HG03066 (cell line): ENCODE results near the gene LOXL4.

Source experiments
- ATAC-seq: cut with Tn5 transposase; IDR thresholded peaks from one replicate; pipeline ENCODE4 v1.9.1; 2021; ENCODE audit warnings: low read depth; ENCODE audit not compliant: unreplicated experiment

The LOXL4 gene

DNA sequence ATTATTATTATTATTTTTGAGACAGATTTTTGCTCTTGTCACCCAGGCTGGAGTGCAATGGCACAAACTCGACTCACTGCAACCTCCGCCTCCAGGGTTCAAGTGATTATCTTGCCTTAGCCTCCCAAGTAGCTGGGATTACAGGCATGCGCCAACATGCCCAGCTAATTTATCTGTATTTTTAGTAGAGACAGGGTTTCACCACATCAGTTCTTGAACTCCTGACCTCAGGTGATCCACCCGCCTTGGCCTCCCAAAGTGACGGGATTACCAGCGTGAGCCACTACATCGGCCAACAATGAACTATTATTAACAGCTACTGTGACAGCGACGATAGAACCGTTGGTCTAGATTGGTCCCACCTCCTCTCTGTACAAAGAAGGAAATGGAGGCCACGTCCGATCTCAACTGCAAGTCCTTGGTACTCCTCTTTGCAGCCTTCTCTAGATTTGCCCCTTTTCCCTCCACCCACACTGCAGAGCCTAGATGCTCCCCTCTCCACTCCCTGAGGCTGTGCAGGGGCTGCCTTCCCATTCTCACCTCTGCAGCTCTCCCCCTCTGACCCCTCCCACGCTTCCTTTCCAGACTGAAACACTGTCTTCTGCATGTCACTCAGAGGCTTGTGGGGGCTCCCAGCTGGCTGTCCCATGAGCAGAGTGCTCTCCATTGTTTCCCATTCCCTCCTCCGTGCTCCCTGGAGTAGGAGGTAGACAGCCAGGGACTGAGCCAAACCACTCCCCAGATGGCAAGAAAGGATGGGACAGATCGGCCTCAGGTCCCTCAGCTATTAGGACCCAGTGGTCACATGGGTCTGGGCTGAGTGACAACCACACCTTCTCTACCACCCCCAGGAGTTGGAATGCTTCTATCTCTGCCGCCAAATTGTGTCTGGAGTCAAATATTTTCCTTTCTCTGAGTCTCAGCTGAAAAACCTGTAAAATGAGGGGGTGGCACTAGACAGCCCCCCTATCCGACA is 2.3 kb downstream of the LOXL4 start:
- ATAC-seq: no peak

DNA sequence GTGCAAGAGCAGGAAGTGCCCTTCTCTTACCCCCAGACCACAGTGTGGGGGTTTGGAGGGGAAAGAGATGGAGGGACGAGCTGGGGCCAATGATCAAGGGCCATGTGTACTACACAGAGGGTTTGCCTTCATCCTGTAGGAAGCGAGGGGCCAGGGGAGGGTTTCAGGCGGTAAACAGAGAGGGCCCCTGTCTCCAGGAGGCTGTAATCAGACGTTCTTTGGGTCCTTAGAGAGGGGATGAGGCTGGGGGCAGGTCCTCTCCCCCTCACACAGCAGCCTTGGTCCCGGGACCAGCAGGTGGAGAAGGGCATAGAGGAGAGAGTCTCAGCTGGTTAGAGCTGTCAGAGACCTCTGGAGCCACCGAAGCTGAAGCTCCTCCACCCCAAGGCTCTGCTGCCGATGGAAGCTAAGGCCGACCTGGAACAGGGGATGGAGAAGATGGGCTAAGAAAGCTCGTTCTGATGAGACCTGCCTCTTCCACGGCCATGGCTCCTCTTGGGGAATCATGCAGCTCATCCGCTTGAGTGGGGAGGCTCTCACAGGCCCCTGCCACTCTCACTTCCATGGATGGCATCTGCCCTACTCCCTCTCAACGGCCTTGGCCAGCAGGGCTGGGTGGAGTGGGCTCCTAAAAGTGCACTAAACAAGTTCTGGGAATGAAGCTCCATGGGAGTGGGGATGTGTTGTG is 3.5 kb downstream of the LOXL4 start:
- ATAC-seq: no peak

DNA sequence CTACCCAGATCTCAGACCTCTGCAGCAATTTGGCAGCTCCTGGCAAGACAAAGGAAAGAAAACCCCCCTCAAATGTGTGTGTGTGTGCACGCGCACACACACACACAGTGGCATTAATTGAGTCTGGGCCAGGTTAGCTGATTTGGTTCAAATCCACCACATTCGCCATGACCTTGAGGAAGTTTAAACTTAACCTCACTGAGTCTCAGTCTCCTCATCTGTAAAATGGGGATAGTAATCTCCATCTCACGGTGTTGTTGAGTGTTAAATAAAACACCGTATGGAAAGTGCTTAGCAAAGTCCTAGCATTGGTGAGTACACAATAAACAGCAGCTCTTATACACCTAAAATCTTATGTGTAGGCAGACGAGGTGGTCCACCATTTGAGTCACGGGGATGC is 4.9 kb downstream of the LOXL4 start:
- ATAC-seq: no peak

DNA sequence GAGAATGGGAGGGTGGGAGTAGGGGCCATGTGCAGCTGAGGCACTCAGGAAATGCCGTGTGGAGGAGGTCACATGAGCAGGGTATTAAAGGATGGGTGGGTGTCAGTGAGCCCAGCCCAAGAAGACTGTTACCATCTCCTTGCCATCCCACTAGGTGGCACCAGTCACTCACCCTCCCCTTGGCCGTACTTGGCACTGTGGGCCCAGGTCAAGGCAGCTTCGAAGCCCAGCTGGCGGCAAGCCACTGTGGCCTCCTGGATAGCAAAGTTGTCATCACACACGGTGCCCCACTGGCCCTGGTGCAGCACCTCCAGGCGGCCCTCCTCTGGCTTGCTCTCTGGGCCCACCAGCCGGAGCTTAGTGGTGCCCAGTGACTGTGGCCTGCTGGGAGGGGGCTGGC is 5.4 kb downstream of the LOXL4 start:
- ATAC-seq: no peak

DNA sequence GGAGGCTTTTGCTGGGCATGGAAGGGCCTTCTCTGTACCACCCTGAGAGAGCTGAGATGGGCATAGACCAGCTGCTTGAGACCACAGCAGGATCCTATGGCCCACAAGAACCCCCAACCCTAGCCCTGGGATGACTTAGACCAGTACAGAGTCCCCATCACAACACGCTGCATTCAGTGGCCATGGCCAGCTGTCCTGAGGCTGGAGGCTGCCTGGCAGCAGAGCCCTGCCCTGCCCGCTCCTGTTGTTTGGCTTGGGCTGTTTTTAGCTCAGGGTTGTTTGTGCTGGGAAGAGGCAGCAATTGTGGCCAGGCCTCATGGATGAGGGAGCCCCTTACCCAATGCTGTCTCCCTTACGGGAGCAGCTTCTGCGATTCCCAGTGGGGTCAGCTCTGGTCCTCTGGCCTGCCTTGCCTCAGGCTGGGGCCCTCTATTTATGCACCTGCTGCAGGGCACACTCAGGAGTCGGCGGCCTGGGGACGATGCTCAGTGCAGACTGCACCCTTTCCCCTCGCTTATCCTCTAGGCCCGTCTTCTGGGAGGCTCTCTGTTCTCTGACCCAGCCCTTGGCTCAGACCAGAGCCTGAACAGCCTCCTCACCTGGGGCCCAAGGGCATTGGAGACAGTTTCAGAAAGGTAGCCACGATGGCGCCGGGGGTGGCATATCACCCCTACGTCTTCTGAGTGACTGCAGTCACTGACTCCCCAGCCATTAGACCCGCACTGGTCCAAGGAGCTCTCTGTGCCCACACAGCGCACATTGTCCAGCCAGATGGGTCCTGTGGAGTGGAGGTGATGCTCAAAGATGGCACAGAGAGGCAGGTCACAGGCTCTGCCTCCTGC is 6.3 kb downstream of the LOXL4 start:
- no peak for ATAC-seq

DNA sequence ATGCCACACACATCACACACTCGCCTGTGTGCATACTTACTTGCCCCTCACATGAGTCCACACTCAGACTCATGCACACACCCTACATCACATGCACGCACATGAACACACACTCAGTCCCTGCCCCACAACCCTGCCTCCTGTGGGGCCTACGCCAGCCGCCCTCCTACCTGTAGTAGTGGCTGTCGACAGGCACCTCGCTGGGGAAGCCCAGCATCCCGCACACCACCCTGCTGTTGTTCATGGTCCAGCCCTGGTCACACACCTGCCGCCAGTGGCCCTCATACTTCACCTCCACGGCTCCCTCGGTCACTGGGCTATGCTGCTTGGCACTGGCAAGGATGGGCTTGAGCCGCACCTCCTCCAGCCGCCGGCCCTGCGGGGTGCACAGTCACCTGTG is 7.2 kb downstream of the LOXL4 start:
- ATAC-seq: no peak

DNA sequence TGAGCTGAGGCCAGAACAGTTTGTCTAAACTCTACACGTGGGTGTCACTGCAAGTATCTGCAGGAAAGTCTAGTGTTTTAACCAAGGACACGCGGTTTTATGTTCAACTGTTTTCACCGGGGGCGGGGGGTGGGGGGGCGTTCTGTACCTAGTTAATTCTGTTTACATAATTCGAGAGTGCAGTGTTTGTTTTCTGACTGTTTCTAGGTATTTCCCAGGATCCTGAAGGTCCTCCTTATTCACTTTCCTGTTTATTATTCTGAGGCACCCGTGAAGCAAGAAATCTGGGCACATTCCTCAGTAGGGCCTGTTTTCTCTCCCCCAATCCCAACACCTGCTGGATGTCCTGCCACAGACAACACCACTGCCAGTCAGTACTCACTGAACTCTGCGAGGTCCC is 7.6 kb downstream of the LOXL4 start:
- no peak for ATAC-seq

DNA sequence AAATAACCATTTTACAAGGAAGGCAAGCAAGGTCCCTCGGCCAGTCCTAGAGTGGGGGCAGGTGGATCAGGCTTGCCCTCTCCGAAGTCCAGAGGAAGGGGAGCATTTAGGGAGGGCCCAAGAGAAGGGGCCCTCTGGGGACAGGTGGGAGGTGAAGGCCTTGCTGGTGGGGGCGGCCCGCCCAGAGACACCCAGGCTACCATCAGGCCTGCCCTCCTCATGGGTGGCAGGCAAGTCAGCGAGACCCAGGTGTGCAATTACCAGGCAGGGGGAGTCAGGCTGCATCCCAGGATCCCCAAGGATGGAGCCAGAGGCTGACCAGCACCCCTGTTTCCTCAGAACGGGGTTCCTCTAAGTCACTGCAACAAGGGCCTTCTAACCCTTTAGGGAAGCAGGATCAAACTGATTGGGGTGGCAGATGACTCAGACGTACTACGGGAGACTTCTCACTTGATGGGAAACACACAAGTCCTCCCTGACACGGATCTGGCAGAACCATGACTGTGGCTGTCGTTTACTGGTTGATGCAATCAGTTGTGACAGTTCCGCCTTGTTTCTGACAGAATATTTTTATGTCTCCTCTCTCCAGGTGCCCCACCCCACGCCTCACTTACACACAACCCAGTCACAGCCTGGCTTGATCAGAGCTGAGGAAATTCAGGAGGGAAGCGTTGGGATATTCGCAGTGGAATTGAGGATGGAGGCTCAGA is 8.2 kb downstream of the LOXL4 start:
- ATAC-seq: no peak

DNA sequence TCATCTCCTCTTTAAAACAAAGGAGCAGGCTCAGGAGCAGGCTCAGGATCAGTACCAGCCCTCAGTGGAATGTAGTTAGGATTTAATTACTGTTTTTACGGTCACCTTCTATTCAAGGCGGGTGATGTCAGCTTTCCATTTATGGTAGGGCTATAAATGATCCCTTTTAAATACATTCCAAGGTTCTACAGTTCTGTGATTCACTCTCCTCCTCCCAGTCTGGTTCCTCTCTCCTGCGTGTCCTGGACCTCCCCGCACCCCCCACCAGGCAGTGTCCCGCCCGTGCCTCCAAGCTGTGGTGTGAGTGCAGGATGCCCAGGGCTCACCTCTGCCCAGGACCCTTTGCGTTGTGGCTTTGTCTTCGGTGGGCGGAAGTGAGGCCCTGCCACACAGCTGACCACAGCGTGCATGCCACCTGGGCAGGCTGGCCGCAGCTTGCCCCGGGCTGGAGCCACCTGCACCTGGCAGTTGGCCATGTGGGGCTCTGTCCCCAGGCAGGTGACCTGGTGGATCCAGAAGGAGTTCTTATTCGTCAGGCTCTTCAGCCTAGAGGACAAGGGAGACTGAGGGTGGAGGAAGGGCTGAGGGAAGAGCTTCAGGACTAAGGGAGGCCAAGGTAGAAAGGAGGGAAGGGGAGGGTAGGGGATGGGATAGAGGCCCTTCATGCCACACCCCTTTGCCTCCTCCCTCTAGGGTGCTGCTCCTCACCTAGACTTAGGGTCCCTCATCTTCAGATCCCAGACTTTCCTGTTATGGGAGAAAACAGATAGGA is 9.1 kb downstream of the LOXL4 start:
- no peak for ATAC-seq

DNA sequence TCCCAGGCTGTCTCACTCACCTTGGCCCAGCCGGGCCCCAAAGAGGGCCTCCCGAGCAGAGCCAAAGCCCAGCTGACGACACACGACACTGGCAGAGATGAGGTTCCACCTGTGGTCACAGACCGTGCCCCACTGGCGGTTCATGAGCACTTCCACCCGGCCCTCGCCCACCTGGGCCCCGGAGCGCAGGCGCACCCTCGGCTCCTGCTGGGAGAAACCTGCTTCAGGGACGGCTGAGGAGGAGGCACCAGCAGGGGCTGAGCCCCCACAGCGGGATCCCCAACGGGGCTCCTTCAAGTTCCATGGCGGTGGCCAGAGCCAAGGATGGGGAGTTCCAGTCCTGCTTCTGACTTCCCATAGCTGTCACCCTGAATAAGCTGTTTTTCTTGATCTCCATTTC is 10.0 kb downstream of the LOXL4 start:
- no peak for ATAC-seq

DNA sequence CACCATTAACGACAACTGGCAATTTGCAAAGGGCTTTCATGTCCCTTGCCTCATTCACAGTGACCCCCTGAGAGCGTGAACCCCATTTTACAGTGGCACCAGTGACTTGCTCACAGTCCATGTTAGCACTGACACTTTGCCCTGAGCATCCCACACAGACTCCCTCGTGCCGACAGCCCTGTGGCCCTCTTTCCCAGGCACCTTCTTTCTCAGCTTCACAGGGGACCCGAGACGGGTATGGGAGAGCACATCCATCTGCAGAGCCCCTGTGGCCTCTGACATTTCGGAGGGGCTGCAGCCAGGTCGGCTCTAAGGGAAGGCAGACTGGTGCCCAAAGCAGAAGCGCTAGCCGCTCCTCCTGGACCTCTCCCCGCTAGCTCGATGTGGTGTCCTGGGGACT is 10.8 kb downstream of the LOXL4 start:
- ATAC-seq: no peak

DNA sequence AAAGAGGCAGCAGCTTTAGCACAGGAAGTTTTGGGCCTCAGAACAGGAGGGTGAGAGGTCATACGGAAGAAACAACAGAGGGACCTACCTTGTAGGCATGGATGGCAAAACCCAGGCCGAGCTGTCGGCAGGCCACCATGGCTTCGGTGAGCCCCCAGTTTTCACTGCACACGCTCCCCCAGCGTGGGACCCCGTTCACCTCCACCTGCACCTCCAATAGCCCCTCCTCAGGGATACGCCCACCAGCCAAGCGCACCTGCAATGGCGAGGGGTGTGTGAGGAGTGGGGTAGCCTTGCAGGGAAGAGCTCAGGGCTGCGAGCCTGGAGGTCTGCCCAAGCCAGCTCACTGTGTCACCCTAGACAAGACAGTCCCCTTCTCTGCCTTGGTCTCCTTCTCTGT is 11.3 kb downstream of the LOXL4 start:
- no peak for ATAC-seq

DNA sequence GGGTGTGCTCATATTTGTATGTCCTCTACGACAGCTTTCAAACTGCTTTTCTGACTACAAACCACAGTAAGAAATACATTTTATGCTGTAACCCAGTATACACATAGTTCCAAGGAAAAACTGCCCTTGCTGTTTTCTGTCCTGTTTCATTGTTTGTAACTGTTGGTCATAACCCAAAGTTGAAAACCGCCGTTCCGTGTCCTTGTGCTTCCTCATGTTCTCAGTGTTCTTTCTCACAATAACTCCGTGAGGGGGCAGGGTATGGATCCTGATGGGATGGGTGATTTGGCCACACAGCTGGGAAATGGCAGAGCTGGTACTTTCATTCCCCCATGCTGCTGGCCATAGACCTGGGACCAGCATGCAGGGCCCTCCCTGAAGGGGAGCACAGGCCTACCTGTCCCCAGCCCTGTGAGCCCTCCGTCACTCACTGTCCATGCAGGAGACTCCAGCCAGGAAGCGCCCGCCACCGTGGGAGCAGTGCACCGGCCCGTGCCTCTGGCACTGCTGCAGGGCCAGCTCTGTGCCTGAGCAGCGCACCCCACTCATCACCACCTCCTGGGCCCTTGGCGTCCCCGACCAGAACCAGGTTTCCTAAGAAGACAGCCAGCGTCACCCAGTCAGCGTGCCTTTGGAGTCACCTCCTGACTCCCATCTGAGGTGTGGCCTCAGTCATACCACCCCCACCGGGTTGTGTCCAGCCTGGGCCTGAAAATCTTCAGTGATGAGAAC is 12.7 kb downstream of the LOXL4 start:
- no peak for ATAC-seq

DNA sequence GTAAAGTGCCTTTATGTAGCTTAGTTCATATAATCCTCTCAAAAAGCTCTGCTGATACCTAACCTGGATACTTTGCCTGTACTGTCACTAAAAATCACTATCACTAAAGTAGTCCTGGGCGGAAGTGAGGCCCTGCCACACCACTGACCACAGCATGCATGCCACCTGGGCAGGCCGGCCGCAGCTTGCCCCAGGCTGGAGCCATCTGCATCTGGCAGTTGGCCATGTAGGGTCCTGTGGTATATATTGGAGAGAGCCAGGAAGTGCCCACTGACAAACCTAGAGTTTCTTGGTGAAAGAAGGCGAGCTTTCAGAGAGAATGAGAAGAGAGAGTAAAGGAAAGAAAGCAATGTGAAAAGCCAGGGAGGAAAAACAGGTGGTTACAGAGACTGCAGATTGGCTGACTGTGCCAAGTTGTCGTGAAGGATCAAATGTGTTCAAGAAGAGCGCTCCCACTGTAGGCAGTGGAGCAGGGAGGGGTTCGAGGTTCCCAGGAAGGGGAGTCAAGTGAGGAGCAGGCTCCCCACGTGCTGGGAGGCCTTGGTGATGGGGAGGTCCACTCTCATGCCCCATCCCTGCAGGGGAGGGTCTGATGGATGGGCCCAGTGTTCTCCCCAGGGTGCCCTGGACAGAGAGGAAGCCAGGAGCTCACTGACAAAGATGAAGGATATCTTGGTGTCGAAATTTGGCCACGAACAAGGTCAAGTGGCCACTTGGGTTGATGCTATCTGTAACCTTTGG is 13.6 kb downstream of the LOXL4 start:
- ATAC-seq: no peak

DNA sequence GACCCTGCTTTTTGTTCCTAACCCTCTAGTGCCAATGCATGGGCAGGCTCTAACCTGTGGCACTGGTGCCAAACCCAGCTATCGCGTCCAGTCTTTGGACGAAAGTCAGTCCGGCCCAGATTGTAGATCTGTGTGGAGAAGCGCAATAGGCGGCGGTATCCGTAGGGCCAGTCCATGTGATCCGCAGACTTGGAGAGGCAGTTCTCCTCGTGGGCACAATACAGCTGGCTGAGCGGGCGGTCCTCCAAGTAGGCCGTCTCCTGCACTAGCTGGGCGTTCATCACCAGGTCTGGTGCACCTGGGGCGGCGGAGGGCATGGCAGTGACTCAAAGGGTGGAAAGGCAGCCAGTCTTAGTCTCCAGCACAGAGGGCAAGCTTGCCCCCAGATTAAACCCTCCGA is 14.5 kb downstream of the LOXL4 start:
- ATAC-seq: no peak

DNA sequence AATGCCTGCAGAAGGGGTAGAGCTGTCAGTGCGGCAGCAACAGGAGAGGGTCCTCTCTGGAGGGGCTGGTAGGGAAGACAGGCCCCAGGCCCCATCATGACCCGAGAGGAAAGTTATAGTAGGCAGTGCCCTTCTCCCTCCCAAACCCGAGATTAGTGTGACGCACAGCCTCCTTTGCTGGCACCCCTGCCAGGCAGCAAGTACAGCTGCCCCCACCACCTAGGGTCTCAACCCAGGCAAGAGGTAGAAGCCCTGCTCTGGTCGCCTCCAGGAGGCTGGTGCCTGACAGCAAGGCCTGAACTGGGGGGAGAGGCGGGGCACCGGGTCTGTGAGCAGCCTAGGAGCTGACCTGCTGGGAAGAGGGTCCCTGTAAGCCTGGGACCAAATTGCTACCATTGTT is 15.5 kb downstream of the LOXL4 start:
- ATAC-seq: no peak

DNA sequence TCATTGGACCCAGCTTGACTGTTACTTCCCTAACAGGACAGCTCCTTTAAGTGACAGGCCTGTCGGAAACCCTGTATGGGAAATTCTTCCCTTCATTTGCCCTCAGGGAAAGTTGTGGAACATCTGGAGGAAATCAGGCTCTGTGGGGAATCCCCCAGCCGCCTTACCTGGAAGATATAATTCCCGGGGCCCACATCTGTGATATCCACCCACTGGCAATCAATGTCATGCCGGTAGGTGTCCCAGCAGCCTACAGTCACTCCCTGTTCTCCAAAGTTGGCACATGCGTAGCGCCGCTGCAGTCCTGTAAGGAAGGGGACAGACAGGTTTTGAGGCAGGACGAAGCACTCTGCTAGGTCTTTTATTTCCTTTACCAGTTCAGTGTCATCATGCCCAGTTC is 16.6 kb downstream of the LOXL4 start:
- ATAC-seq: no peak

DNA sequence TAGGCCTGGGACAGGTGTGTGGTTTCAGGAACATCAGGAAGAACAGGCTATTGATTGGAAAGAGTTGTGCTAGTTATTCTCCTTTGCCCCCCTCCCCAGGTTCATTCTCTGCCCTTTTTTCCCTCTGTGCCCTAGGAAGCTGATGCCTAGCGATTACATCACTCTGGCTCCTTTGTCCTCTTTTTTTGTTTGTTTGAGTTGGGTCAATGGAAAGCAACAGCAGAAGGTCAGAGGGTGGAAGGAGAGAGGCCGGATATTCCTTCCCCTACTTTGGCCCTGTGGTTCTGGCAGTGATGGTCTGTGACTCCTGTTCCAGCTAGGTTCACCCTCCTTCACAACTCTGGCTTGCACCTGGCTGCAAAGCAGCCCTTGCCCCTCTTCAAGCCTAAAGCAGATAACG is 18.9 kb downstream of the LOXL4 start:
- ATAC-seq: no peak
